HG03159 (cell line): ENCODE data around the gene HUS1.
A peak's percentile ranks its signal among the peaks of the same experiment; 100 is the strongest.
"Not testable (repeated sequence)": the region's sequence is repeated elsewhere in the genome, so short reads cannot be mapped to it uniquely, and the experiment has no call there.

Experiments
- ATAC-seq: cut with Tn5 transposase; IDR thresholded peaks from one replicate; pipeline ENCODE4 v1.9.1; 2021; ENCODE audit warnings: mild to moderate bottlenecking, moderate library complexity; ENCODE audit not compliant: unreplicated experiment

HUS1 gene

GRCh38 chr7:47979145-47979831 lies at the start of gene HUS1:
TSS of gene HUS1 (minus strand) at chr7:47979615. CDS start at chr7:47979519, 96 bp downstream.
- peak; percentile 99 for ATAC-seq

GRCh38 chr7:48028938-48029337 lies 49.5 kb upstream of the HUS1 start, which contains the start of gene SUN3:
TSS of gene SUN3 (minus strand) at chr7:48029107. CDS start at chr7:48028938, 169 bp downstream.
- no peak for ATAC-seq

- ATAC-seq, result no peak
Observed at GRCh38 chr7:48025624-48026023, 46.2 kb upstream of the HUS1 start.

GRCh38 chr7:48017674-48018073 lies 38.3 kb upstream of the HUS1 start:
- ATAC-seq, result no peak

- no peak for ATAC-seq
Observed at GRCh38 chr7:48016641-48017040, 37.2 kb upstream of the HUS1 start.

- ATAC-seq, result no peak
Observed at GRCh38 chr7:48011951-48012350, 32.5 kb upstream of the HUS1 start.

GRCh38 chr7:48011323-48011722 lies 31.9 kb upstream of the HUS1 start:
- no peak for ATAC-seq

- ATAC-seq, result no peak
Observed at GRCh38 chr7:48009954-48010353, 30.5 kb upstream of the HUS1 start.

GRCh38 chr7:48009257-48009656 lies 29.8 kb upstream of the HUS1 start:
- ATAC-seq, result no peak

GRCh38 chr7:48006866-48007265 lies 27.5 kb upstream of the HUS1 start:
- ATAC-seq, result no peak

- ATAC-seq, result no peak
Observed at GRCh38 chr7:48004638-48005037, 25.2 kb upstream of the HUS1 start.

GRCh38 chr7:48004032-48004431 lies 24.6 kb upstream of the HUS1 start:
- ATAC-seq, result no peak

- ATAC-seq, result not testable (repeated sequence)
Observed at GRCh38 chr7:48000164-48000563, 20.7 kb upstream of the HUS1 start.

- no peak for ATAC-seq
Observed at GRCh38 chr7:47999413-47999812, 20.0 kb upstream of the HUS1 start.

- ATAC-seq, result no peak
Observed at GRCh38 chr7:47992446-47992845, 13.0 kb upstream of the HUS1 start.

- ATAC-seq, result peak; percentile 99
Observed at GRCh38 chr7:47991741-47992311, 12.4 kb upstream of the HUS1 start.

GRCh38 chr7:47991270-47991669 lies 11.9 kb upstream of the HUS1 start:
- ATAC-seq, result no peak

GRCh38 chr7:47990592-47990991 lies 11.2 kb upstream of the HUS1 start:
- no peak for ATAC-seq

GRCh38 chr7:47989607-47990400 lies 10.4 kb upstream of the HUS1 start:
- not testable (repeated sequence) for ATAC-seq

GRCh38 chr7:47988496-47989386 lies 9.3 kb upstream of the HUS1 start:
- ATAC-seq, result no peak

GRCh38 chr7:47982610-47983009 lies 3.2 kb upstream of the HUS1 start:
- ATAC-seq, result no peak
